NCI-H1694 treated with DMSO at 0.1 percent for 48 hours (cell line): ENCODE data around the gene GPC2.
A peak's percentile ranks its signal among the peaks of the same experiment; 100 is the strongest.
"Not testable (repeated sequence)": the region's sequence is repeated elsewhere in the genome, so short reads cannot be mapped to it uniquely, and the experiment has no call there.

Experiments used
- DNase-seq: peaks from one replicate; lab custom pipeline; 2025; lab: John Stamatoyannopoulos, UW

Gene GPC2

DNA sequence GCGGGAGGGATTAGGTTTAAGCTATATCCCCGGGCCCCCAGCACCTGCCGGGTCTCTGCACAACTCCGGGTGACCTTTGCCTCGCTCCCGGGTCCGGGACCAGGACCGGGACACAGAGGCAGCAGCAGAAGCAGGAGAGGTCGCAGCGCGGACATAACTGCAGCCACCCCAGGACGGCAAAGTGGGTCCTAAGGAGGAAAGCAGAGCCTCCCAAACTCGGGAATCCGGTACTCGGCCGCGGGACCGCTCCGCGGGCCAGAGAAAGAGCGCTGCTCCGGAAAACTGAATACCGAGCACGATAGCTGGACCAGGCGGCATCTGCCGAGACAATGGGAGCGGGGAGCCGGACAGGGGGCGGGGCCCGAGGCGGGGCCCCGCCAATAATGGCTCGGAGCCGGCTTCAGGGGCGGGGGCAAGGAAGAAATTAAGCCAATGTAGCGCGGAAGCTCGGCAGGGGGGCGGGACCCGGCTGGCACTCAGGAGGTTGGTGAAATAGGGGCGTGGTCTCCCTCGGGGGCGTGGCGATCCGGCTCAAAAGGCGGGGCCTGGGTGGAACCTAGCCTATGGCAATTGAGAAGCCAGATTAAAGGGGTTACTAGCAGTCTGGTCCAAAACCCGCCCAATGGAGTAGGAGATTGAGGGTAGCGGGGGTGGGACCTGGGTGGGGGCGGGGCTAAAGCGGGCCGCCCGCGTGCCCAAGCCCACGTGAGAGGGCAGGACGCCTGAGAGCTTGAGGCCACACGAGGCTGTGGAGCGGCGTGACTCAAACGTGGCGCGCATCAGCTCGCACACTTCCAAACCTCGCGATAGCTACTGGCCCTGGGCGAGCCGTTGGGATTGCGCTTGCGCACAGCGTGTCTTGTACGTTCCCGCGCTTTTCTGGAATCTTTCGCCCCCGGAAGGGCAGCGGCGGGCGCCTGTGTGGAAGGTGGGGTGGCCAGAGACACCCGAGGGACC lies at the start of gene GPC2, which contains the start of gene STAG3:
TSS of gene GPC2 (minus strand) at position 337 of the 957 bp plus-strand sequence. CDS start at position 155, 182 bp downstream.
TSS of gene STAG3 (plus strand) at position 874 of the 957 bp plus-strand sequence. CDS start 2,639 bp downstream, outside the sequence.
- peak; percentile 97 for DNase-seq

- DNase-seq: not testable (repeated sequence)
Measured at GRCh38 chr7:100224891-100225290, 47.7 kb upstream of the GPC2 start.

- not testable (repeated sequence) for DNase-seq
Measured at GRCh38 chr7:100223376-100223927, 46.3 kb upstream of the GPC2 start.

DNA sequence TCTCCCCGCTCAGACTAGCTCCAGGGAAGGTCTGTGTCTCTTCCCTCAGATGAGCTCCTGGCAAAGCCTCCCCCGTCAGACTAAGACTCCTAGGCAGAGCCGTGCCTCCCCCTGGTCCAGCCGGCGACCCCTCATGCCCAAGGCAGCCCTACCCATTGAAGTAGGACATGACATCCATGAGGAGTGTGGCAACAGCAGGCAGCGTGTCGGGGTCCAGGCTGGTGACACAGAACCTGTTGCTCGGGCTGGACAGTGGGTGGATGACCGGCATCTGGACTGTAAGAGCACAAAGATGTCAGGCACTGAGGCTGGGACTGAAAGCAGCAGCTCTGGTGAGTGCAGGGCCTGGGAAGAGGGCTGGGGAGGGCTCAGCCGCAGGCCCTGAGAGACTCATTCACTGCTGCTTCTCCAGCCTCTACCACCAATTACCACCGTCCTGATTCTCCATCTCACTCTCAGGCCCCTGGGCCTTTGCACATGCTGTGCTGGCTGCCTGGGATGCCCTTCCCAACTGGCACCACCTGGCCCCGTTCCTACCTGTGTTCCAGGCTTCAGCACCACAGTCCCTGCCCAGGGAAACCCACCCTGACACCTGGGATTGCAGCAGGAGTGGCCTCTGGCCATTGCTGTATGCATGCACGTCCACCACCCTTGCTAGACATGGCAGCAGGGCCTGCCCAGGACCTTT lies 45.4 kb upstream of the GPC2 start:
- no peak for DNase-seq

GRCh38 chr7:100221767-100222444 lies 44.7 kb upstream of the GPC2 start:
- no peak for DNase-seq

- no peak for DNase-seq
Measured at GRCh38 chr7:100221231-100221718, 44.1 kb upstream of the GPC2 start.

DNA sequence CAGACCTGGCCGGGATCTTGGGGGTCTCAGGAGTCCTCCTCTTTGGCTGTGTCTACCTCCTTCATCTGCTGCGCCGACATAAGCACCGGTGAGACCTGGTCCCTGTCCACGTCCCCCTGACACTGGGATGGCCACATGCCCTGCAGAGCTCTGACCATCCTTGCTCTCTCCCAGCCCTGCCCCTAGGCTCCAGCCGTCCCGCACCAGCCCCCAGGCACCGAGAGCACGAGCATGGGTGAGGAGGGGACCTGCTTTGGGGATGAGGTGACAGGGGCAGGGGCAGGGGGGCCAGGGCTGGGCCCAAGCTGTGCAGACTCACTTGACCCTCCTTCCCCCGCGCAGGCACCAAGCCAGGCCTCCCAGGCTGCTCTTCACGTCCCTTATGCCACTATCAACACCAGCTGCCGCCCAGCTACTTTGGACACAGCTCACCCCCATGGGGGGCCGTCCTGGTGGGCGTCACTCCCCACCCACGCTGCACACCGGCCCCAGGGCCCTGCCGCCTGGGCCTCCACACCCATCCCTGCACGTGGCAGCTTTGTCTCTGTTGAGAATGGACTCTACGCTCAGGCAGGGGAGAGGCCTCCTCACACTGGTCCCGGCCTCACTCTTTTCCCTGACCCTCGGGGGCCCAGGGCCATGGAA lies 43.5 kb upstream of the GPC2 start:
- no peak for DNase-seq

GRCh38 chr7:100219801-100220585 lies 42.8 kb upstream of the GPC2 start, which contains the start of gene PVRIG:
Gene PVRIG, plus strand, starts transcription at chr7:100219949. Its CDS starts 22 bp downstream, at chr7:100219971.
- not testable (repeated sequence) for DNase-seq

GRCh38 chr7:100219271-100219737 lies 42.1 kb upstream of the GPC2 start:
- no peak for DNase-seq

- peak; percentile 17 for DNase-seq
Measured at GRCh38 chr7:100217934-100218333, 40.8 kb upstream of the GPC2 start.

GRCh38 chr7:100215895-100216294 lies 38.7 kb upstream of the GPC2 start:
- DNase-seq: peak; percentile 13

- DNase-seq: not testable (repeated sequence)
Measured at GRCh38 chr7:100214356-100214755, 37.2 kb upstream of the GPC2 start.

DNA sequence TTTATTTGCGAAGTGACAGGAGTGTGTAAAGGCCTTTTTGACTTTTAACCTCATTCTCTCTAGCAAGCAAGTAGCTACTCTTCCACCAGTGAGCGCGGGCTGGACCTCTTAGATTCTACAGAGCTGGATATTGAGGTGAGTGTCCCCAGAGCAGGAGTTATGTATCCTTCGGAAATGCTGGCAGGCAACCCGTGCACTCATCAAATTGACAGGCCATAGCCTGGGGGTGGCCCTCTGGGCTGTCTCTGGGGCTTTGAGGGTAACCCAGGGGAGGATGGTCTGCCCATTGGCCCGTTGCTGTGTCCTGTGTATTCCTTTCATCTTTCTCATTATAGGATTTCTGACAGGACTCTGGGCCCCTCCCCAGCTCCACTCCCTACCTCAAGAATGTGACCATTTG lies 36.5 kb upstream of the GPC2 start:
- DNase-seq: no peak

- no peak for DNase-seq
Measured at GRCh38 chr7:100212631-100213286, 35.6 kb upstream of the GPC2 start.

GRCh38 chr7:100211342-100211780 lies 34.2 kb upstream of the GPC2 start:
- no peak for DNase-seq

- DNase-seq: no peak
Measured at GRCh38 chr7:100210805-100211204, 33.6 kb upstream of the GPC2 start.

- no peak for DNase-seq
Measured at GRCh38 chr7:100209493-100209892, 32.3 kb upstream of the GPC2 start.

- no peak for DNase-seq
Measured at GRCh38 chr7:100208911-100209408, 31.8 kb upstream of the GPC2 start.

GRCh38 chr7:100204454-100204853 lies 27.3 kb upstream of the GPC2 start:
- no peak for DNase-seq
